C4-2B (cell line): ENCODE results near the gene UBE2QL1.

Source experiments
- ZFX ChIP-seq: fragments of 450-650 bp; IDR thresholded peaks from 2 replicates; pipeline ENCODE4 v1.6.1; 2017
- TF ChIP-seq, protein P1 (sequence below): fragments of 450-650 bp; conservative IDR thresholded peaks from 2 replicates; pipeline ENCODE4 v1.5.1; 2017; ENCODE audit warnings: mild to moderate bottlenecking

DNA sequence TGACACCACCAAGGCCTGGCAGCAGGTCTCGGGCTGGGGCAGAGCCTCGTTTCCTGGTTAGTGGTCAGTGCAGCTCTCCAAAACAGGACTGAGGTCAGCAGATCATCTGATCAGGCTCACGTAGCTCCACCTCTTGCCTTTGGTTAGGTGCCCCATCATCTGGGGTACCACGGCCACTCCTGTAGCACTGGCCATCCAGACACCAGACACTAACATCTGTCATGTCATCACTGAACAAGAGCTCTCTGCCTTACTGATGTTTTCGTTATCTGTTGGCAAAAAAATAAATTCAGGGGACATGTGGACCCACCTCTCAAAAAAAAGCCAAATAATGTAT lies 40.4 kb upstream of the UBE2QL1 start:
- TF ChIP-seq, protein P1, sequence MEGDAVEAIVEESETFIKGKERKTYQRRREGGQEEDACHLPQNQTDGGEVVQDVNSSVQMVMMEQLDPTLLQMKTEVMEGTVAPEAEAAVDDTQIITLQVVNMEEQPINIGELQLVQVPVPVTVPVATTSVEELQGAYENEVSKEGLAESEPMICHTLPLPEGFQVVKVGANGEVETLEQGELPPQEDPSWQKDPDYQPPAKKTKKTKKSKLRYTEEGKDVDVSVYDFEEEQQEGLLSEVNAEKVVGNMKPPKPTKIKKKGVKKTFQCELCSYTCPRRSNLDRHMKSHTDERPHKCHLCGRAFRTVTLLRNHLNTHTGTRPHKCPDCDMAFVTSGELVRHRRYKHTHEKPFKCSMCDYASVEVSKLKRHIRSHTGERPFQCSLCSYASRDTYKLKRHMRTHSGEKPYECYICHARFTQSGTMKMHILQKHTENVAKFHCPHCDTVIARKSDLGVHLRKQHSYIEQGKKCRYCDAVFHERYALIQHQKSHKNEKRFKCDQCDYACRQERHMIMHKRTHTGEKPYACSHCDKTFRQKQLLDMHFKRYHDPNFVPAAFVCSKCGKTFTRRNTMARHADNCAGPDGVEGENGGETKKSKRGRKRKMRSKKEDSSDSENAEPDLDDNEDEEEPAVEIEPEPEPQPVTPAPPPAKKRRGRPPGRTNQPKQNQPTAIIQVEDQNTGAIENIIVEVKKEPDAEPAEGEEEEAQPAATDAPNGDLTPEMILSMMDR: no peak
- TF ChIP-seq ZFX: no peak
